CD4-positive, alpha-beta T cell (primary cell): ENCODE data around the gene DCAF16. TPM values are rescaled to one million over a fixed set of nuclear protein-coding genes. Genes with fewer than 3 reads are reported as not detected.

Source experiments
- ATAC-seq: fragments of 200-7000 bp; cut with Tn5 transposase; one replicate; pipeline ENCODE4 v1.10.0; 2022; ENCODE audit warnings: mild to moderate bottlenecking; ENCODE audit not compliant: poor library complexity
- CTCF ChIA-PET: fragments of 350-600 bp; sonication (Branson Sonifier 250); formaldehyde crosslinking; loops from one replicate; lab custom pipeline; 2021; ENCODE audit warnings: antibody characterized with exemption, inconsistent platforms; lab: Charles Lee
- POLR2A ChIA-PET: fragments of 350-600 bp; sonication (Branson Sonifier 250); formaldehyde crosslinking; loops from one replicate; lab custom pipeline; 2021; ENCODE audit warnings: antibody characterized with exemption, inconsistent platforms; lab: Charles Lee
- DNase-seq, 14 experiments: peaks; one replicate each; pipeline ENCODE4 v3.0.0-alpha.2; 2013 to 2020; ENCODE audit warnings: mixed read lengths in 2 of 14
- H3K27ac ChIP-seq, 2 donors: one replicate each; pipeline versions ENCODE4 v1.5.1 to v1.7.0; 2013; ENCODE audit warnings: low read length in 2 of 2, low read depth in 1 of 2, mild to moderate bottlenecking in 1 of 2
- H3K27me3 ChIP-seq, 2 experiments: 1 replicate in 1 of 2; 2 replicates in 1 of 2; pipeline versions ENCODE4 v1.6.1 to v1.7.0; 2013; ENCODE audit warnings: low read length in 2 of 2, control low read depth in 1 of 2, mild to moderate bottlenecking in 1 of 2, moderate library complexity in 1 of 2; ENCODE audit not compliant: insufficient read depth in 2 of 2, control insufficient read depth in 1 of 2
- H3K36me3 ChIP-seq: one replicate; pipeline ENCODE4 v1.6.1; 2013; ENCODE audit warnings: low read length, control low read depth; ENCODE audit not compliant: insufficient read depth
- H3K4me1 ChIP-seq: one replicate; pipeline ENCODE4 v1.6.1; 2013; ENCODE audit warnings: low read length, control low read depth; ENCODE audit not compliant: insufficient read depth
- H3K4me3 ChIP-seq: one replicate; pipeline ENCODE4 v1.5.1; 2013; ENCODE audit warnings: mild to moderate bottlenecking, low read length, moderate library complexity
- H3K9me3 ChIP-seq, 2 experiments: 1 replicate in 1 of 2; 2 replicates in 1 of 2; pipeline versions ENCODE4 v1.6.1 to v1.7.0; 2013; ENCODE audit warnings: low read length in 2 of 2, mild to moderate bottlenecking in 2 of 2, control low read depth in 1 of 2, moderate library complexity in 1 of 2; ENCODE audit not compliant: control insufficient read depth in 1 of 2, insufficient read depth in 1 of 2
- H3K27ac Mint-ChIP-seq: one replicate; pipeline ENCODE4 v1.8.0; 2020; ENCODE audit warnings: mixed read lengths
- H3K27me3 Mint-ChIP-seq: one replicate; pipeline ENCODE4 v1.8.0; 2021; ENCODE audit warnings: mixed read lengths
- H3K36me3 Mint-ChIP-seq: one replicate; pipeline ENCODE4 v1.8.0; 2021; ENCODE audit warnings: low read depth, mixed read lengths
- H3K4me1 Mint-ChIP-seq: one replicate; pipeline ENCODE4 v1.8.0; 2021; ENCODE audit warnings: low read depth, mixed read lengths
- H3K4me3 Mint-ChIP-seq: one replicate; pipeline ENCODE4 v1.8.0; 2020; ENCODE audit warnings: mild to moderate bottlenecking, mixed read lengths
- H3K9me3 Mint-ChIP-seq: one replicate; pipeline ENCODE4 v1.8.0; 2020; ENCODE audit warnings: mixed read lengths
- intact Hi-C, 2 experiments: fragments of 100-400 bp; cut with DNase I in 1 of 2; cut with micrococcal nuclease in 1 of 2; formaldehyde crosslinking; loops; one replicate each; pipeline versions ENCODE4 v1.15.1 to v1.9.0; 2023 to 2025; cut with DNase I, micrococcal nuclease
- total RNA-seq, 174 experiments: library from RNA in 2 of 174; stranded (reverse) in 2 of 174; gene quantifications; one replicate each; pipeline ENCODE4 v1.2.3 and lab custom pipeline; 2021 to 2026
- TF ChIP-seq, protein P1 (sequence below): fragments of 200-600 bp; IDR thresholded peaks from one replicate; pipeline ENCODE4 v1.8.0; 2022; ENCODE audit warnings: antibody characterized with exemption, mild to moderate bottlenecking

DCAF16 gene
- total RNA-seq, 2 experiments from 2014 or later: 88.5 to 91.4 TPM

DNA sequence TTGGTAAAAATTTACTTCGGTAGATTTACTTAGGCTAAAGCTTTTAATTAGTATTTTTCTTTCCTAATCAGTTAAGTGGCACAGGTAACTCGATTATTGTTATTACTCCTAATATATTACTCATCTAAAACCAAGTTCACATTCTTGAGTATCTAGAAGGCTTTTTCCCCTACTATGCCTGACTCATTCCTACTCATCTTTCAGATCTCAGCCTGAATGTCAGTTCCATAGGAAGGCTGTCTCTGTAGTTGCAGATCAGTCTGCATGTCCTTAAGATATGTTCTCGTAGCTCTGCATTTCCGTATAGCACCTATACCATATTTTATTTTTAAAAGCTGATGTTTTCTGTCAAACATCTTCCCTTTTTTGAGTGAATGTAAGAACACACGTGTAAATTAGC is 23.2 kb downstream of the DCAF16 start:
- peaks cover 6% of the 10 kb centered on the region for H3K4me1 ChIP-seq
- Mint-ChIP-seq H3K4me1 (peaks cover 13% of the 10 kb centered on the region), H3K27ac (no peak overlapping the region), H3K27me3 (peaks cover 9% of the 10 kb centered on the region), H3K9me3 (no peaks in the 10 kb centered on the region), H3K36me3 (peaks cover 41% of the 10 kb centered on the region), H3K4me3 (no peak overlapping the region)
- H3K27ac ChIP-seq: no peak overlapping the region
- ChIA-PET POLR2A (no interaction called here), CTCF (interaction anchor here (0.6 kb wide), 1 partner anchor 247 kb away, joined by 3 read pairs; no protein-coding TSS in a partner anchor)
- ATAC-seq: no peak
- intact Hi-C loops: no loop called here
- no peak for DNase-seq
- H3K27me3 ChIP-seq: peaks cover 0 to 7% of the 10 kb centered on the region in 2 experiments
- H3K4me3 ChIP-seq: no peak overlapping the region
- H3K9me3 ChIP-seq: no peaks in the 10 kb centered on the region
- TF ChIP-seq, protein P1, sequence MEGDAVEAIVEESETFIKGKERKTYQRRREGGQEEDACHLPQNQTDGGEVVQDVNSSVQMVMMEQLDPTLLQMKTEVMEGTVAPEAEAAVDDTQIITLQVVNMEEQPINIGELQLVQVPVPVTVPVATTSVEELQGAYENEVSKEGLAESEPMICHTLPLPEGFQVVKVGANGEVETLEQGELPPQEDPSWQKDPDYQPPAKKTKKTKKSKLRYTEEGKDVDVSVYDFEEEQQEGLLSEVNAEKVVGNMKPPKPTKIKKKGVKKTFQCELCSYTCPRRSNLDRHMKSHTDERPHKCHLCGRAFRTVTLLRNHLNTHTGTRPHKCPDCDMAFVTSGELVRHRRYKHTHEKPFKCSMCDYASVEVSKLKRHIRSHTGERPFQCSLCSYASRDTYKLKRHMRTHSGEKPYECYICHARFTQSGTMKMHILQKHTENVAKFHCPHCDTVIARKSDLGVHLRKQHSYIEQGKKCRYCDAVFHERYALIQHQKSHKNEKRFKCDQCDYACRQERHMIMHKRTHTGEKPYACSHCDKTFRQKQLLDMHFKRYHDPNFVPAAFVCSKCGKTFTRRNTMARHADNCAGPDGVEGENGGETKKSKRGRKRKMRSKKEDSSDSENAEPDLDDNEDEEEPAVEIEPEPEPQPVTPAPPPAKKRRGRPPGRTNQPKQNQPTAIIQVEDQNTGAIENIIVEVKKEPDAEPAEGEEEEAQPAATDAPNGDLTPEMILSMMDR: no peak
- no peaks in the 10 kb centered on the region for H3K36me3 ChIP-seq

DNA sequence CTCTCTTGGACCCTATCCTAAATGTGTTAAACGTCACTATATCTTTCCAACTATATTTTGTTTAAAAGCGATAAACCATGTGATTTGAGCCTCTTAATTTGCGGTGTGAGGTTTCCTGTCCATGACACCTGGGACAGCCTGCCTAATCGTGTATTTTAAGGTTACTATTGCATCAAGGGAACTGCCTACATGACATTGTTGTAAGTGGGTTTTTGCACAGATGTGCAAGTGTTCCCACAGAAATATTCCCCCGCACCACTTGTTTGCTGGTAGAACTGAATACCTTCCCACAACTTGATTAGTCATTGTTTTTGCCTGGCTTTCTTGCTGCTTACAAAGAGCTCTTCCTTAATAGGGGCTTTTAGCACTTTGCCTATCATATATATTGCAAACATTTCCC is 24.0 kb downstream of the DCAF16 start:
- no peak overlapping the region for H3K27ac Mint-ChIP-seq
- CTCF ChIA-PET: no interaction called here

DNA sequence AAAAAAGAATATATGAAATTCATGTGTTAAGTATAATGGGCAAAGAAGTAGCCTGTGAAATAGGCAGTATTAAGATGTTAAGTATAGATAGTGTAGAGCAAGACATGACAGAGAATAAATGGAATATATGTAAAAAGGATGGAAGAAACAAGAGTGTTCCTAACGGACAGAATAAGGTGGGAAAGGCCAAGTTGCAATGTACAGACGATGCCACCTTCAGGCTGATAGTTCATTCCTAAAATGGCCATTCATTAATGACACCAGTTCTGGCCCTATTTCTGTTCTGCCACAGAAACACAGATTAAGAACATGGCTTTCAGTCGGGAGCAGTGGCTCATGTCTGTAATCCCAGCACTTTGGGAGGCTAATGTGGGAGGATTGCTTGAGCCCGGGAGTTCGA is 24.7 kb downstream of the DCAF16 start:
- H3K27me3 ChIP-seq: peaks cover 11 to 22% of the 10 kb centered on the region in 2 experiments
- Mint-ChIP-seq H3K27me3 (peaks cover 18% of the 10 kb centered on the region), H3K4me1 (peaks cover 21% of the 10 kb centered on the region), H3K27ac (no peak overlapping the region), H3K36me3 (peaks cover 31% of the 10 kb centered on the region), H3K4me3 (no peak overlapping the region), H3K9me3 (no peaks in the 10 kb centered on the region)
- peaks cover 16% of the 10 kb centered on the region for H3K4me1 ChIP-seq
- no peaks in the 10 kb centered on the region for H3K36me3 ChIP-seq
- no peak for DNase-seq
- ATAC-seq: no peak
- CTCF ChIA-PET: no interaction called here
- peaks cover 0 to 9% of the 10 kb centered on the region in 2 experiments for H3K9me3 ChIP-seq
- no peak overlapping the region for H3K27ac ChIP-seq
- TF ChIP-seq, protein P1: no peak
- POLR2A ChIA-PET: no interaction called here
- intact Hi-C loops: no loop called here
- H3K4me3 ChIP-seq: no peak overlapping the region

More for the DNA sequence above, 24.0 kb downstream of the DCAF16 start:
- intact Hi-C loops: no loop called here
- no peak for ATAC-seq
- H3K4me3 ChIP-seq: no peak overlapping the region
- H3K4me1 Mint-ChIP-seq: peaks cover 20% of the 10 kb centered on the region
- POLR2A ChIA-PET: no interaction called here
- TF ChIP-seq, protein P1: no peak
- H3K4me1 ChIP-seq: peaks cover 9% of the 10 kb centered on the region
- H3K9me3 ChIP-seq: peaks cover 0 to 3% of the 10 kb centered on the region in 2 experiments
- no peaks in the 10 kb centered on the region for H3K9me3 Mint-ChIP-seq
- DNase-seq: no peak
- H3K27me3 Mint-ChIP-seq: peaks cover 16% of the 10 kb centered on the region
- H3K27ac ChIP-seq: no peak overlapping the region
- peaks cover 6 to 15% of the 10 kb centered on the region in 2 experiments for H3K27me3 ChIP-seq
- no peak overlapping the region for H3K4me3 Mint-ChIP-seq
- H3K36me3 Mint-ChIP-seq: peaks cover 38% of the 10 kb centered on the region
- no peaks in the 10 kb centered on the region for H3K36me3 ChIP-seq
